Osteoblast (primary cell): Measurements from ENCODE around the gene PTPRF. TPM values are rescaled to one million over a fixed set of nuclear protein-coding genes. Genes with fewer than 3 reads are reported as not detected.
A peak's percentile ranks its signal among the peaks of the same experiment; 100 is the strongest.

Experiments
- DNase-seq: peaks from one replicate; pipeline ENCODE4 v3.0.0; 2011; ENCODE audit warnings: low spot score, mixed read lengths; ENCODE audit not compliant: insufficient read length; ENCODE audit errors: missing footprints
- H2AFZ ChIP-seq: 2 replicates; pipeline ENCODE4 v1.6.0; 2011; ENCODE audit warnings: mild to moderate bottlenecking, low read length
- H3K27ac ChIP-seq: 2 replicates; pipeline ENCODE4 v1.5.1; 2011; ENCODE audit warnings: mild to moderate bottlenecking, low read depth, low read length, moderate library complexity
- H3K27me3 ChIP-seq: 2 replicates; pipeline ENCODE4 v1.6.0; 2012; ENCODE audit warnings: mild to moderate bottlenecking, control low read depth, inconsistent platforms, low read length, moderate library complexity; ENCODE audit not compliant: insufficient read depth
- H3K36me3 ChIP-seq: 2 replicates; pipeline ENCODE4 v1.5.1; 2011; ENCODE audit warnings: mild to moderate bottlenecking, low read length, control low read depth, moderate library complexity; ENCODE audit not compliant: insufficient read depth
- H3K4me1 ChIP-seq: 2 replicates; pipeline ENCODE4 v1.5.1; 2011; ENCODE audit warnings: mild to moderate bottlenecking, low read length, control low read depth, moderate library complexity; ENCODE audit not compliant: insufficient read depth
- H3K4me2 ChIP-seq: 2 replicates; pipeline ENCODE4 v1.6.0; 2011; ENCODE audit warnings: mild to moderate bottlenecking, low read length; ENCODE audit not compliant: insufficient read depth
- H3K4me3 ChIP-seq: fragments of 200-600 bp; sonication (generic); 3 replicates; pipeline ENCODE4 v1.5.1; 2012; ENCODE audit warnings: mild to moderate bottlenecking, low read length, inconsistent platforms; ENCODE audit not compliant: insufficient read depth
- H3K79me2 ChIP-seq: 2 replicates; pipeline ENCODE4 v1.6.0; 2012; ENCODE audit warnings: mild to moderate bottlenecking, low read length, control low read depth, inconsistent platforms; ENCODE audit not compliant: insufficient read depth
- H3K9me3 ChIP-seq: 2 replicates; pipeline ENCODE4 v1.5.1; 2011; ENCODE audit warnings: low read depth, low read length, control low read depth
- H4K20me1 ChIP-seq: 2 replicates; pipeline ENCODE4 v1.6.0; 2012; ENCODE audit warnings: mild to moderate bottlenecking, low read length, control low read depth; ENCODE audit not compliant: insufficient read depth
- total RNA-seq: library from RNA; depleted of rRNA; stranded (reverse); fragments of >200 nt; gene quantifications from 2 replicates; pipeline ENCODE4 v1.2.3, GENCODE V29; 2012
- TF ChIP-seq, protein P1 (sequence below): IDR thresholded peaks from 2 replicates; pipeline ENCODE4 v1.5.1; 2011; ENCODE audit warnings: mild to moderate bottlenecking, low read depth, low read length, moderate library complexity; ENCODE audit errors: extremely low read depth

Gene PTPRF
- total RNA-seq, 1 donor, result 13.0 TPM

DNA sequence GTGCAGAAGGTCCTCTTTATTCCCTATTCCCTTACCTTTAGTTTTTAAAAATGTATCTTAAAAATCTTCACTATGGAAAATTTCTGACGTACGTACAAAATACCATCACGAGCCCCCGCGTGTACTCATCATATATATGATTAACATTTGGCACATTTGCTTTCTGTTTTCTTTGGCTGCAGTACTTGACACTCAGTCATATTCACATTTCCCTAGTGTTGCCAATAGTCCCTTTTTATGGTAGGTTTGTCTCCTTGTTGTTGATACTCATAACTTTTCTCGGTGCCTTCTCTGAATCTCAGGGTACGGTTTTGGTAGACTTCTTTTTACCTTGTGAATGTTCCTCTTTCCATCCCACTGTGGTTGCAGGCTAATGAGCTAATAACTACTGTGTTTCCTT is 142.6 kb downstream of the PTPRF start:
- peak overlapping the region; percentile 44 for H3K4me2 ChIP-seq
- peak; percentile 90 for DNase-seq
- H3K4me3 ChIP-seq, result no peak overlapping the region
- H3K9me3 ChIP-seq, result no peaks in the 10 kb centered on the region
- peaks cover 36% of the 10 kb centered on the region for H3K4me1 ChIP-seq
- peaks cover 36% of the 10 kb centered on the region for H3K79me2 ChIP-seq
- H3K27ac ChIP-seq, result peak overlapping the region; percentile 70
- TF ChIP-seq, protein P1, sequence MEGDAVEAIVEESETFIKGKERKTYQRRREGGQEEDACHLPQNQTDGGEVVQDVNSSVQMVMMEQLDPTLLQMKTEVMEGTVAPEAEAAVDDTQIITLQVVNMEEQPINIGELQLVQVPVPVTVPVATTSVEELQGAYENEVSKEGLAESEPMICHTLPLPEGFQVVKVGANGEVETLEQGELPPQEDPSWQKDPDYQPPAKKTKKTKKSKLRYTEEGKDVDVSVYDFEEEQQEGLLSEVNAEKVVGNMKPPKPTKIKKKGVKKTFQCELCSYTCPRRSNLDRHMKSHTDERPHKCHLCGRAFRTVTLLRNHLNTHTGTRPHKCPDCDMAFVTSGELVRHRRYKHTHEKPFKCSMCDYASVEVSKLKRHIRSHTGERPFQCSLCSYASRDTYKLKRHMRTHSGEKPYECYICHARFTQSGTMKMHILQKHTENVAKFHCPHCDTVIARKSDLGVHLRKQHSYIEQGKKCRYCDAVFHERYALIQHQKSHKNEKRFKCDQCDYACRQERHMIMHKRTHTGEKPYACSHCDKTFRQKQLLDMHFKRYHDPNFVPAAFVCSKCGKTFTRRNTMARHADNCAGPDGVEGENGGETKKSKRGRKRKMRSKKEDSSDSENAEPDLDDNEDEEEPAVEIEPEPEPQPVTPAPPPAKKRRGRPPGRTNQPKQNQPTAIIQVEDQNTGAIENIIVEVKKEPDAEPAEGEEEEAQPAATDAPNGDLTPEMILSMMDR, result no peak
- H3K36me3 ChIP-seq, result peaks cover 71% of the 10 kb centered on the region
- H4K20me1 ChIP-seq, result peaks cover 58% of the 10 kb centered on the region
- no peaks in the 10 kb centered on the region for H3K27me3 ChIP-seq
- no peak overlapping the region for H2AFZ ChIP-seq

Other genes starting within 250 kb of the PTPRF start
- not detected in 2 replicates for gene C1orf210, start 245.3 kb upstream of the PTPRF start, total RNA-seq
- not detected in 2 replicates for gene TIE1, start 229.9 kb upstream of the PTPRF start, total RNA-seq
- not detected in 2 replicates for gene MPL, start 193.1 kb upstream of the PTPRF start, total RNA-seq
- gene CDC20, start 171.9 kb upstream of the PTPRF start, total RNA-seq, result 4.7 and 5.3 TPM in 2 replicates
- gene ELOVL1, start 162.9 kb upstream of the PTPRF start, total RNA-seq, result 35.9 and 36.9 TPM in 2 replicates
- gene MED8, start 141.1 kb upstream of the PTPRF start, total RNA-seq, result 64.8 and 65.9 TPM in 2 replicates
- gene SZT2, start 141.0 kb upstream of the PTPRF start, total RNA-seq, result 41.0 and 42.0 TPM in 2 replicates
- 24.5 and 27.1 TPM in 2 replicates for gene HYI, start 77.0 kb upstream of the PTPRF start, total RNA-seq
- gene KDM4A, start 119.3 kb downstream of the PTPRF start, total RNA-seq, result 47.0 and 47.4 TPM in 2 replicates
- 18.0 and 18.5 TPM in 2 replicates for gene ST3GAL3, start 176.7 kb downstream of the PTPRF start, total RNA-seq